A549 (cell line): Measurements from ENCODE around the gene ABHD11. TPM values are rescaled to one million over a fixed set of nuclear protein-coding genes. Genes with fewer than 3 reads are reported as not detected.

Source experiments
- CBX2 ChIP-seq: fragments of 200-600 bp; sonication (generic); IDR thresholded peaks from 2 replicates; pipeline ENCODE4 v1.6.1; 2016; ENCODE audit warnings: low read depth, mild to moderate bottlenecking, borderline replicate concordance
- CHD4 ChIP-seq: fragments of 200-600 bp; sonication (generic); IDR thresholded peaks from 2 replicates; pipeline ENCODE4 v1.6.1; 2016; ENCODE audit warnings: antibody characterized with exemption, mild to moderate bottlenecking, borderline replicate concordance
- EP300 ChIP-seq, 2 experiments: fragments of >200 bp; sonication (Bioruptor Twin); formaldehyde crosslinking; IDR thresholded peaks; 2 replicates in 1 of 2; 3 replicates in 1 of 2; pipeline ENCODE4 v1.6.1; 2016 to 2017
- ESRRA ChIP-seq: fragments of 150-350 bp; IDR thresholded peaks from 2 replicates; pipeline ENCODE4 v1.6.1; 2014; ENCODE audit warnings: mild to moderate bottlenecking, low read length, borderline replicate concordance
- FOSB ChIP-seq: fragments of 250-450 bp; sonication (Bioruptor Pico); IDR thresholded peaks from 2 replicates; pipeline ENCODE4 v1.5.0; 2020; ENCODE audit warnings: mild to moderate bottlenecking, moderate library complexity
- FOSL2 ChIP-seq, 2 experiments: fragments of 450-650 bp in 1 of 2; fragments of >200 bp in 1 of 2; sonication (Bioruptor Twin) in 1 of 2; formaldehyde crosslinking; IDR thresholded peaks; 2 replicates each; pipeline versions ENCODE4 v1.5.0 to v1.6.1; 2016 to 2020; ENCODE audit warnings: mild to moderate bottlenecking in 1 of 2, moderate library complexity in 1 of 2
- GATA3 ChIP-seq: IDR thresholded peaks from 2 replicates; pipeline ENCODE4 v1.6.1; 2012; ENCODE audit warnings: borderline replicate concordance
- HDAC2 ChIP-seq: fragments of 200-600 bp; sonication (generic); IDR thresholded peaks from 2 replicates; pipeline ENCODE4 v1.6.1; 2016
- HEYL ChIP-seq: fragments of 250-450 bp; sonication (Bioruptor Pico); IDR thresholded peaks from 2 replicates; pipeline ENCODE4 v1.8.0; 2021; ENCODE audit warnings: mild to moderate bottlenecking, moderate library complexity
- HOXB13 ChIP-seq: fragments of 250-450 bp; sonication (Bioruptor Pico); IDR thresholded peaks from 2 replicates; pipeline ENCODE4 v1.5.0; 2020; ENCODE audit warnings: low read depth, mild to moderate bottlenecking, moderate library complexity
- HOXB5 ChIP-seq: fragments of 250-450 bp; sonication (Bioruptor Pico); IDR thresholded peaks from 2 replicates; pipeline ENCODE4 v1.5.0; 2020; ENCODE audit warnings: mild to moderate bottlenecking, moderate library complexity
- JUNB ChIP-seq: fragments of >200 bp; sonication (Bioruptor Twin); formaldehyde crosslinking; IDR thresholded peaks from 2 replicates; pipeline ENCODE4 v1.6.1; 2016
- KDM1A ChIP-seq: fragments of 200-600 bp; sonication (generic); IDR thresholded peaks from 2 replicates; pipeline ENCODE4 v1.6.1; 2016; ENCODE audit warnings: low read depth, mild to moderate bottlenecking
- MAFK ChIP-seq: fragments of 450-650 bp; IDR thresholded peaks from 2 replicates; pipeline ENCODE4 v1.6.1; 2014; ENCODE audit not compliant: partially characterized antibody
- MYC ChIP-seq: IDR thresholded peaks from 2 replicates; pipeline ENCODE4 v1.6.1; 2012; ENCODE audit warnings: mild to moderate bottlenecking, inconsistent platforms, low read length, improper control_type of control experiment, borderline replicate concordance
- NPAS2 ChIP-seq: fragments of 250-450 bp; sonication (Bioruptor Pico); IDR thresholded peaks from 2 replicates; pipeline ENCODE4 v1.8.0; 2022; ENCODE audit warnings: mild to moderate bottlenecking, moderate library complexity, borderline replicate concordance
- NR3C1 ChIP-seq: fragments of >200 bp; sonication (Bioruptor Twin); formaldehyde crosslinking; IDR thresholded peaks from 3 replicates; pipeline ENCODE4 v1.6.1; 2017
- PHF8 ChIP-seq: fragments of 200-600 bp; sonication (generic); IDR thresholded peaks from 2 replicates; pipeline ENCODE4 v1.6.1; 2016; ENCODE audit warnings: low read depth, mild to moderate bottlenecking, antibody characterized with exemption, moderate library complexity, borderline replicate concordance
- RAD21 ChIP-seq, 2 experiments: fragments of >200 bp in 1 of 2; sonication (Bioruptor Twin) in 1 of 2; formaldehyde crosslinking in 1 of 2; IDR thresholded peaks in 1 of 2; conservative IDR thresholded peaks in 1 of 2; 2 replicates in 1 of 2; 3 replicates in 1 of 2; pipeline ENCODE4 v1.6.1; 2012 to 2018; ENCODE audit warnings: inconsistent platforms in 1 of 2
- RCOR1 ChIP-seq: fragments of 150-350 bp; IDR thresholded peaks from 2 replicates; pipeline ENCODE4 v1.6.1; 2014; ENCODE audit warnings: antibody characterized with exemption, low read length, low read depth
- RFX5 ChIP-seq: fragments of 450-650 bp; IDR thresholded peaks from 2 replicates; pipeline ENCODE4 v1.7.1; 2014; ENCODE audit warnings: antibody characterized with exemption, mild to moderate bottlenecking, moderate library complexity
- SMC3 ChIP-seq: fragments of >200 bp; sonication (Bioruptor Twin); formaldehyde crosslinking; IDR thresholded peaks from 3 replicates; pipeline ENCODE4 v1.6.1; 2018; ENCODE audit warnings: inconsistent platforms
- SREBF2 ChIP-seq: fragments of 450-650 bp; IDR thresholded peaks from 2 replicates; pipeline ENCODE4 v1.6.1; 2014; ENCODE audit warnings: mild to moderate bottlenecking, moderate library complexity
- TFCP2L1 ChIP-seq: fragments of 250-450 bp; sonication (Bioruptor Pico); IDR thresholded peaks from 2 replicates; pipeline ENCODE4 v1.5.0; 2021; ENCODE audit warnings: mild to moderate bottlenecking
- ZC3H11A ChIP-seq: fragments of 450-650 bp; IDR thresholded peaks from 2 replicates; pipeline ENCODE4 v1.6.1; 2014; ENCODE audit warnings: antibody characterized with exemption, mild to moderate bottlenecking
- ZSCAN20 ChIP-seq: fragments of 250-450 bp; sonication (Bioruptor Pico); IDR thresholded peaks from 2 replicates; pipeline ENCODE4 v1.8.0; 2022; ENCODE audit warnings: mild to moderate bottlenecking, moderate library complexity
- polyA plus RNA-seq, 4 experiments: library from polyadenylated mRNA; depleted of rRNA in 3 of 4; stranded (reverse); fragments of >200 nt; fragmentation: RNase III in 1 of 4; extraction: RNeasy Plus Mini Kit Qiagen cat#74134 plus additional on column Dnase treatment in 1 of 4; gene quantifications; 2 replicates in 3 of 4; 3 replicates in 1 of 4; pipeline ENCODE4 v1.2.3, GENCODE V29; 2011 to 2017
- TF ChIP-seq, protein P1 (sequence below): fragments of 450-650 bp; IDR thresholded peaks from 2 replicates; pipeline ENCODE4 v1.6.1; 2014; ENCODE audit warnings: antibody characterized with exemption
- TF ChIP-seq, protein P2 (sequence below): fragments of 250-450 bp; sonication (Bioruptor Pico); IDR thresholded peaks from 2 replicates; pipeline ENCODE4 v1.5.0; 2020; ENCODE audit warnings: low read depth, mild to moderate bottlenecking, moderate library complexity
- TF ChIP-seq, protein P3 (sequence below): IDR thresholded peaks from 2 replicates; pipeline ENCODE4 v1.6.1; 2012; ENCODE audit warnings: low read depth, borderline replicate concordance
- TF ChIP-seq, protein P4 (sequence below): IDR thresholded peaks from 2 replicates; pipeline ENCODE4 v1.6.1; 2012
- TF ChIP-seq, protein P5 (sequence below): fragments of 250-450 bp; sonication (Bioruptor Pico); IDR thresholded peaks from 2 replicates; pipeline ENCODE4 v1.5.0; 2021; ENCODE audit warnings: mild to moderate bottlenecking, moderate library complexity, borderline replicate concordance
- TF ChIP-seq, protein P6 (sequence below): fragments of 150-350 bp; IDR thresholded peaks from 2 replicates; pipeline ENCODE4 v1.6.1; 2014; ENCODE audit warnings: low read depth, mild to moderate bottlenecking, low read length

The ABHD11 gene
- polyA plus RNA-seq, 2 of the 4 experiments (the other 2 are of a cell fraction) = 8.1 to 15.1 TPM

DNA sequence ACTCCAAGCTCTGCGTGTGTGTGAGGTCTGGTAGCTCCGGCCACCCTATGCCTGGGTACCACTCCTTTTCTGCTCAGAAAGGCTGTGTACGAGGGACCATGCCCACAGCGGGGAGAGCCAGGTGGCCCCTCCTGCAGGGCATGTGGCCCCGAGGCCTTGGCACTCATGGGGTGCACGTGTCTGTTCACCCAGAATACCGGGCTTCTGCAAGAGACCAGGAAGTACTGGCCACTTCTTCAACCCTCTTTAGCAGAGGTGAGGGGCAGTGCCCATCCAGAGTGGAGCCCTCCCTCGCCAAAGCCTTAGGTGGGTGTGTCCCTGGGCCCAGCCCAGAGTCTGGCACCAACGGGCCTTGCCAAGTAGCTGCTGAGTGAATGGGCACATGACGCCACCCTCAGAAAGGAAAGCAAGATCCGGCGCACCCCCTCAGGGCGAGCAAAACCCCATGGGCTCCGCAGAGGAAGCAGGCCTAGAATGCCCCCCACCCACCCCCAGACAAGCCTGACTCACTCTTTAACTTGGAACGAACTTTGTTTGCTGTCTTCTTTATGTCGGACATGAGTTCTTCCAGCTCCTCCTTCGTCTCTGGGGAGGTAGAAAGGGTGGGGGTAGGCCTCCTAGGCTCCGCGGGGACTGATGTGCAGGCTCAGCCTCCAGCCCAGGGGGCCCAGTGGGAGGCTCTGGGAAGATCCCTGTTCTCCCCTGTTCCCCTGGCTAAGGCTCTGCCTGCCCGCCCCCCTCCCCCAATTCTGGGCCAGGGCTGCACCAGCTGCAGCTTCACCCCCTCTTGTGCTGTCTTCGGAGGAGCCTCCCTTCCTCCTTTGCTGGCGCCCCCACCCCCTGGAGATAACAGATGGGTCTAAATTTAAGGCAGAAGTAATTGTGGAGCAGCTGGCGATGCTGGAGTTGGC is 33.7 kb downstream of the ABHD11 start (continued):
- TF ChIP-seq, protein P1, sequence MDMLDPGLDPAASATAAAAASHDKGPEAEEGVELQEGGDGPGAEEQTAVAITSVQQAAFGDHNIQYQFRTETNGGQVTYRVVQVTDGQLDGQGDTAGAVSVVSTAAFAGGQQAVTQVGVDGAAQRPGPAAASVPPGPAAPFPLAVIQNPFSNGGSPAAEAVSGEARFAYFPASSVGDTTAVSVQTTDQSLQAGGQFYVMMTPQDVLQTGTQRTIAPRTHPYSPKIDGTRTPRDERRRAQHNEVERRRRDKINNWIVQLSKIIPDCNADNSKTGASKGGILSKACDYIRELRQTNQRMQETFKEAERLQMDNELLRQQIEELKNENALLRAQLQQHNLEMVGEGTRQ = peak; percentile 84
- TF ChIP-seq PHF8 (no peak), EP300 (IDR thresholded peaks at IDR 0.05) (peak; percentile 96; a peak in 4 of 5 replicates), MAFK (no peak), FOSB (CRISPR knock-in tag) (no peak; the same call in 1 of the 2 replicates), CHD4 (no peak), HOXB5 (CRISPR knock-in tag) (peak; percentile 82; the same call in 1 of the 2 replicates), ZC3H11A (no peak), TFCP2L1 (no peak), GATA3 (peak; percentile 92), RCOR1 (no peak), SREBF2 (no peak), HEYL (CRISPR knock-in tag) (no peak), HDAC2 (0 out of 2 replicates have a peak, but pooled peaks have one; percentile 13), ZSCAN20 (CRISPR knock-in tag) (no peak), FOSL2 (IDR thresholded peaks at IDR 0.05) (peak; percentile 91), FOSL2 (CRISPR knock-in tag; IDR thresholded peaks at IDR 0.05) (peak; percentile 95), NR3C1 (no peak), SMC3 (peak; percentile 49; the same call in 2 of the 3 replicates), RFX5 (no peak), HOXB13 (peak; percentile 94), JUNB (peak; percentile 95), KDM1A (peak; percentile 38; the same call in 1 of the 2 replicates), MYC (peak; percentile 17; the same call in 1 of the 2 replicates), ESRRA (no peak), RAD21 (conservative IDR thresholded peaks at IDR 0.05 in 1 of 2, IDR thresholded peaks at IDR 0.05 in 1 of 2) (peak in 1 of 2 experiments; percentile 53; a peak in 3 of 5 replicates), NPAS2 (CRISPR knock-in tag) (no peak), CBX2 (no peak)
- TF ChIP-seq, protein P2, sequence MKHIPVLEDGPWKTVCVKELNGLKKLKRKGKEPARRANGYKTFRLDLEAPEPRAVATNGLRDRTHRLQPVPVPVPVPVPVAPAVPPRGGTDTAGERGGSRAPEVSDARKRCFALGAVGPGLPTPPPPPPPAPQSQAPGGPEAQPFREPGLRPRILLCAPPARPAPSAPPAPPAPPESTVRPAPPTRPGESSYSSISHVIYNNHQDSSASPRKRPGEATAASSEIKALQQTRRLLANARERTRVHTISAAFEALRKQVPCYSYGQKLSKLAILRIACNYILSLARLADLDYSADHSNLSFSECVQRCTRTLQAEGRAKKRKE (CRISPR knock-in tag) = peak; percentile 83
- TF ChIP-seq, protein P3, sequence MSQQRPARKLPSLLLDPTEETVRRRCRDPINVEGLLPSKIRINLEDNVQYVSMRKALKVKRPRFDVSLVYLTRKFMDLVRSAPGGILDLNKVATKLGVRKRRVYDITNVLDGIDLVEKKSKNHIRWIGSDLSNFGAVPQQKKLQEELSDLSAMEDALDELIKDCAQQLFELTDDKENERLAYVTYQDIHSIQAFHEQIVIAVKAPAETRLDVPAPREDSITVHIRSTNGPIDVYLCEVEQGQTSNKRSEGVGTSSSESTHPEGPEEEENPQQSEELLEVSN = peak; percentile 81
- TF ChIP-seq, protein P4, sequence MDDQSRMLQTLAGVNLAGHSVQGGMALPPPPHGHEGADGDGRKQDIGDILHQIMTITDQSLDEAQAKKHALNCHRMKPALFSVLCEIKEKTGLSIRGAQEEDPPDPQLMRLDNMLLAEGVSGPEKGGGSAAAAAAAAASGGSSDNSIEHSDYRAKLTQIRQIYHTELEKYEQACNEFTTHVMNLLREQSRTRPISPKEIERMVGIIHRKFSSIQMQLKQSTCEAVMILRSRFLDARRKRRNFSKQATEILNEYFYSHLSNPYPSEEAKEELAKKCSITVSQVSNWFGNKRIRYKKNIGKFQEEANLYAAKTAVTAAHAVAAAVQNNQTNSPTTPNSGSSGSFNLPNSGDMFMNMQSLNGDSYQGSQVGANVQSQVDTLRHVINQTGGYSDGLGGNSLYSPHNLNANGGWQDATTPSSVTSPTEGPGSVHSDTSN = 0 out of 2 replicates have a peak, but pooled peaks have one; percentile 65
- TF ChIP-seq, protein P5, sequence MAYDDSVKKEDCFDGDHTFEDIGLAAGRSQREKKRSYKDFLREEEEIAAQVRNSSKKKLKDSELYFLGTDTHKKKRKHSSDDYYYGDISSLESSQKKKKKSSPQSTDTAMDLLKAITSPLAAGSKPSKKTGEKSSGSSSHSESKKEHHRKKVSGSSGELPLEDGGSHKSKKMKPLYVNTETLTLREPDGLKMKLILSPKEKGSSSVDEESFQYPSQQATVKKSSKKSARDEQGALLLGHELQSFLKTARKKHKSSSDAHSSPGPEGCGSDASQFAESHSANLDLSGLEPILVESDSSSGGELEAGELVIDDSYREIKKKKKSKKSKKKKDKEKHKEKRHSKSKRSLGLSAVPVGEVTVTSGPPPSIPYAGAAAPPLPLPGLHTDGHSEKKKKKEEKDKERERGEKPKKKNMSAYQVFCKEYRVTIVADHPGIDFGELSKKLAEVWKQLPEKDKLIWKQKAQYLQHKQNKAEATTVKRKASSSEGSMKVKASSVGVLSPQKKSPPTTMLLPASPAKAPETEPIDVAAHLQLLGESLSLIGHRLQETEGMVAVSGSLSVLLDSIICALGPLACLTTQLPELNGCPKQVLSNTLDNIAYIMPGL (CRISPR knock-in tag) = no peak
- TF ChIP-seq, protein P6, sequence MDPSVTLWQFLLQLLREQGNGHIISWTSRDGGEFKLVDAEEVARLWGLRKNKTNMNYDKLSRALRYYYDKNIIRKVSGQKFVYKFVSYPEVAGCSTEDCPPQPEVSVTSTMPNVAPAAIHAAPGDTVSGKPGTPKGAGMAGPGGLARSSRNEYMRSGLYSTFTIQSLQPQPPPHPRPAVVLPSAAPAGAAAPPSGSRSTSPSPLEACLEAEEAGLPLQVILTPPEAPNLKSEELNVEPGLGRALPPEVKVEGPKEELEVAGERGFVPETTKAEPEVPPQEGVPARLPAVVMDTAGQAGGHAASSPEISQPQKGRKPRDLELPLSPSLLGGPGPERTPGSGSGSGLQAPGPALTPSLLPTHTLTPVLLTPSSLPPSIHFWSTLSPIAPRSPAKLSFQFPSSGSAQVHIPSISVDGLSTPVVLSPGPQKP = no peak
